CD4-positive, alpha-beta memory T cell (primary cell): Measurements from ENCODE around the gene BCL11A. TPM values are rescaled to one million over a fixed set of nuclear protein-coding genes. Genes with fewer than 3 reads are reported as not detected.
A peak's percentile ranks its signal among the peaks of the same experiment; 100 is the strongest.

ENCODE experiments used
- CTCF ChIA-PET: fragments of 350-600 bp; sonication (Branson Sonifier 250); formaldehyde crosslinking; loops from one replicate; lab custom pipeline; 2021; ENCODE audit warnings: inconsistent platforms; ENCODE audit not compliant: partially characterized antibody; lab: Charles Lee
- POLR2A ChIA-PET: fragments of 350-600 bp; sonication (Branson Sonifier 250); formaldehyde crosslinking; loops from one replicate; lab custom pipeline; 2021; ENCODE audit not compliant: partially characterized antibody; lab: Charles Lee
- DNase-seq, 5 donors: peaks; one replicate each; pipeline versions ENCODE4 v3.0.0 to v3.0.0-alpha.2; 2020 to 2022; ENCODE audit warnings: mixed read lengths in 1 of 5
- H3K27ac ChIP-seq: one replicate; pipeline ENCODE4 v1.7.0; 2013; ENCODE audit warnings: low read depth, low read length
- H3K27me3 ChIP-seq: 2 replicates; pipeline ENCODE4 v1.7.0; 2013; ENCODE audit warnings: mild to moderate bottlenecking, low read length, moderate library complexity; ENCODE audit not compliant: insufficient read depth
- H3K36me3 ChIP-seq: 2 replicates; pipeline ENCODE4 v1.7.0; 2013; ENCODE audit warnings: mild to moderate bottlenecking, low read length, moderate library complexity; ENCODE audit not compliant: insufficient read depth
- H3K4me1 ChIP-seq: 2 replicates; pipeline ENCODE4 v1.7.0; 2013; ENCODE audit warnings: mild to moderate bottlenecking, low read length, moderate library complexity; ENCODE audit not compliant: insufficient read depth
- H3K4me3 ChIP-seq, 2 donors: one replicate each; pipeline ENCODE4 v1.7.0; 2013; ENCODE audit warnings: low read length in 2 of 2, mild to moderate bottlenecking in 1 of 2
- H3K9me3 ChIP-seq, 2 donors: one replicate each; pipeline ENCODE4 v1.7.0; 2013; ENCODE audit warnings: low read length in 2 of 2, control low read depth in 1 of 2; ENCODE audit not compliant: control insufficient read depth in 1 of 2
- H3K27ac Mint-ChIP-seq, 7 donors: one replicate each; pipeline ENCODE4 v1.8.0; 2020 to 2021; ENCODE audit warnings: mixed read lengths in 7 of 7, mild to moderate bottlenecking in 6 of 7, inconsistent platforms in 3 of 7, moderate library complexity in 3 of 7
- H3K27me3 Mint-ChIP-seq, 2 donors: one replicate each; pipeline ENCODE4 v1.8.0; 2020 to 2021; ENCODE audit warnings: mixed read lengths in 2 of 2
- H3K36me3 Mint-ChIP-seq, 2 donors: one replicate each; pipeline ENCODE4 v1.8.0; 2020 to 2021; ENCODE audit warnings: mixed read lengths in 2 of 2, inconsistent platforms in 1 of 2, mild to moderate bottlenecking in 1 of 2
- H3K4me1 Mint-ChIP-seq, 4 donors: one replicate each; pipeline ENCODE4 v1.8.0; 2020 to 2021; ENCODE audit warnings: mixed read lengths in 4 of 4, mild to moderate bottlenecking in 1 of 4
- H3K4me3 Mint-ChIP-seq, 8 donors: one replicate each; pipeline ENCODE4 v1.8.0; 2020 to 2021; ENCODE audit warnings: mixed read lengths in 8 of 8, mild to moderate bottlenecking in 7 of 8, moderate library complexity in 6 of 8, inconsistent platforms in 3 of 8
- H3K9me3 Mint-ChIP-seq, 8 donors: one replicate each; pipeline ENCODE4 v1.8.0; 2020 to 2021; ENCODE audit warnings: mixed read lengths in 8 of 8, mild to moderate bottlenecking in 5 of 8, inconsistent platforms in 3 of 8, moderate library complexity in 1 of 8
- intact Hi-C: fragments of 100-400 bp; cut with micrococcal nuclease; formaldehyde crosslinking; loops from one replicate; pipeline ENCODE4 v1.15.1; 2023
- polyA plus RNA-seq, 2 donors: library from polyadenylated mRNA; unstranded; fragments of 300-500 nt; fragmentation: Illumina TruSeq; gene quantifications; one replicate each; pipeline ENCODE4 v1.2.3, GENCODE V29; 2021
- total RNA-seq, 2 experiments: library from RNA; stranded (reverse); gene quantifications; one replicate each; pipeline ENCODE4 v1.2.3, GENCODE V29; 2021

Gene BCL11A
- total and polyA plus RNA-seq, 4 experiments from 2014 or later, result 0.12 to 1.6 TPM; not detected in 2

DNA sequence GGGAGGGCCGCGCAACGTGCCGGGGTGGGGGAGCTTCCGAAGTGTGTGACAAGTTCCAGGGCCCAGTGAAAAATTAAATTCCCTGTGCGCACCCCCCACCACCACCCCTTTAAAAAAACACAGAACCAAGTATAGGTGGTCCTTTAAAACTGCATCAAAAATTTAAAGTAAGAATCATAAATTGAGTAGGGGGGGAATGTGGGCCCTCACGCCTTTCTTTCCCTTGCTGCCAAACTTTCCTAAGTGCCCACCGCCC, 2.5 kb downstream of the BCL11A start:
- no peak for DNase-seq
- H3K27ac Mint-ChIP-seq, result no peak overlapping the region
- no peaks in the 10 kb centered on the region for H3K36me3 ChIP-seq
- peak overlapping the region; percentile 57 to 86 (median 70) for H3K4me3 Mint-ChIP-seq
- intact Hi-C loops, result no loop called here
- peaks cover 54% of the 10 kb centered on the region for H3K4me1 ChIP-seq
- peaks cover 50 to 61% of the 10 kb centered on the region in 2 donors for H3K27me3 Mint-ChIP-seq
- H3K27ac ChIP-seq, result no peak overlapping the region
- peaks cover 0 to 3% (median 0%) of the 10 kb centered on the region in 8 donors for H3K9me3 Mint-ChIP-seq
- peaks cover 15 to 48% (median 32%) of the 10 kb centered on the region in 4 donors for H3K4me1 Mint-ChIP-seq
- POLR2A ChIA-PET, result no interaction called here
- H3K9me3 ChIP-seq, result no peaks in the 10 kb centered on the region
- no peak overlapping the region for H3K4me3 ChIP-seq
- H3K27me3 ChIP-seq, result peaks cover 34% of the 10 kb centered on the region
- peaks cover 0 to 6% of the 10 kb centered on the region in 2 donors for H3K36me3 Mint-ChIP-seq
- CTCF ChIA-PET, result interaction anchor here (1.4 kb wide), 1 partner anchor 1248 kb away, joined by 8 read pairs; no protein-coding TSS in a partner anchor

DNA sequence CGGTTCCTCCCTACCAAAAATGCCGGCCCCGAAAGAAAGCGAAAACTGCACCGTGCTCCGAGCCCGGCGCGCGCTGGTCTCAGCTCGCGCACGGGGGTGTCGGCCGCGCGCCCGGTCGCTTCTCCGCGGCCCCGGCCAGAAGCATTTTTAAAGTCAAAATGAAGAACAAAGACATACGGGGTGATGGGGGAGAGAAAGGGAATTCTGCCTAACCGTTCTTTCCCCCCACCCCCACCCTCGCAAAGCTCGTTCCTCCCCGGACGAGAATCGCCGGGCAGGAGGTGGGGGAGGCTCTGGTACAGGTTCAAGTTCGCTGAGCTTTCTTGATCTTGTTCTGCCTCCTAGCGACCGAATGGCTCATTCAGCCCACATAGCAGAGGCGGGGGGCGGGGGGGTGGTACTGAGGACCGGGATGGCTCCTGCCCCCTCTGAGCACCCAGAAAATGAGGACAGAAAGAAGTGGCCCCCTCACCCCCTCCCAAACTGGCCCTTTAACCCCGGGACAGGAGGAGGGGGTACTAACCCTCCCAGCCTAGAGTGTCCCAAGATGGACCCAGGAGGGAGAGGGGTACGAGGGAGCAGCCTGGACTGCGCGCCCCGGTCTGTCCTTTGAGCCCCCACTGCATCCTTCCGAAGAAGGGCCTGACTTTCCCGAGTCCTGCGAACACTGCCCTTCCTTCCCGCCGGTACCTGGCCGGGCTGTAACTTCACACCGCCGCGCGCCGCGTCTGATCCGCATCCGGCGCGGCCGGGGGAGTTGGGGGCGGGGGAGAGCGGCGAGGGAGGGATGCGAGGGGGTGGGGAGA, 3.1 kb downstream of the BCL11A start:
- Histone ChIP-seq H3K4me1 (peaks cover 49% of the 10 kb centered on the region), H3K9me3 (no peaks in the 10 kb centered on the region), H3K27me3 (peaks cover 34% of the 10 kb centered on the region), H3K36me3 (no peaks in the 10 kb centered on the region), H3K4me3 (peak overlapping the region; percentile 29 to 58), H3K27ac (no peak overlapping the region)
- intact Hi-C loops, result no loop called here
- Mint-ChIP-seq H3K27me3 (peaks cover 45 to 61% of the 10 kb centered on the region in 2 donors), H3K27ac (peak overlapping the region in 3 of 7 donors; percentile 29 to 55 (median 52)), H3K9me3 (peaks cover 0 to 3% (median 0%) of the 10 kb centered on the region in 8 donors), H3K4me1 (peaks cover 11 to 42% (median 27%) of the 10 kb centered on the region in 4 donors), H3K4me3 (peak overlapping the region; percentile 86 to 93 (median 87)), H3K36me3 (peaks cover 0 to 6% of the 10 kb centered on the region in 2 donors)
- CTCF ChIA-PET, result interaction anchor here (0.7 to 1.4 kb wide), 3 partner anchors 10 to 1248 kb away, joined by 3 to 8 read pairs (median 4); no protein-coding TSS in a partner anchor
- DNase-seq, result peak in 1 of 5 donors; percentile 29
- POLR2A ChIA-PET, result interaction anchor here (0.6 kb wide), 1 partner anchor 31 kb away, joined by 3 read pairs; no protein-coding TSS in a partner anchor

DNA sequence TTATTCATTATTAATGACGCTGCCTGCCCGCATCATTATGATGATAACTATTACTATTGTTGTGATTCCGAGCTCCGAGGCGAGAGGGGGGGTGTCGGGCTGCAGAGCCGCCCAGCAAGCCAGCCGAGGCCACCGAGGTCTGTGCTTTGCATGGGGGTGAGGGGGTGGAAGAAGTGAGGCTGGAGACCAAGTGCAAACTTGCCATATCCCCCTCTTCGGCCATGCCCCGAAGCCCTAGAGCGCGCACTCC, 3.6 kb downstream of the BCL11A start:
- H3K27ac Mint-ChIP-seq, result peak overlapping the region in 2 of 7 donors; percentile 29 to 55
- intact Hi-C loops, result no loop called here
- POLR2A ChIA-PET, result interaction anchor here (0.6 kb wide), 1 partner anchor 31 kb away, joined by 3 read pairs; no protein-coding TSS in a partner anchor

DNA sequence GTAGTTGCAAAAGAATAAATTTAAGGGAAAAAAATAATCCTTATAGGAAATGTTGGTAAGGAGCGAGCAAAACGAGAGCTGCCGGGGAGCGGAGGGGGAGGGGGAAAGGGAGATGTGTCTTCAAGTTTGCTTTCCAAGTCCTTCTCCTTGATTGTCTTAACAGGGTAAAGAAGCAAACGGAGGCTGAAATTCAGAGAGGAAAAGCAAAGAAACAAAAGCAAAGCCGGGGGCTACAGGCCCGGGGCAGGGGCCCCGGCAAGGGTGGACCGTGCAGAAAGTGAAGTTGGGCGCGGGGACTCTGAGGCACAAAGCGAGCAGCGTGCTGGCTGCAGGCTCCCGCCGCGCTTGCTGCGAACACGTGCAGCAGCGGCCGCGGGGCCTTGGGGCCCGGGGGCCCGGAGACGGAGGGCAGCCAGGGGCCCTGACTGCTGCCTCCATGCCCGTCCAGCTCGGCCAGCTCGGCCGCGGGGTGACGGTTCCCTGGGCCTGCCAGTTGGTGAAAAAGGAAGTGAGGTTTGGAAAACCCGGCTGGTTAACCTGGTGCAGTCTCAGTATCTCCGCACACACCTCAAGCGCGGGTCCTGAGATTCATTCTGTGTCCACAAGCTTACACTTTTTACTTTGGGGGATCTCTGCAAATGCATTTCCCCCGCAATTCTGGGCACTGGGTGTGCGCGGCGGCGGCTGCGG, 4.1 kb downstream of the BCL11A start:
- H3K36me3 ChIP-seq, result no peaks in the 10 kb centered on the region
- DNase-seq, result no peak
- POLR2A ChIA-PET, result no interaction called here
- CTCF ChIA-PET, result interaction anchor here (1.1 to 1.4 kb wide), 2 partner anchors 9 to 1247 kb away, joined by 4 to 8 read pairs; no protein-coding TSS in a partner anchor
- intact Hi-C loops, result no loop called here
- Mint-ChIP-seq H3K9me3 (peaks cover 0 to 3% (median 0%) of the 10 kb centered on the region in 8 donors), H3K4me3 (peak overlapping the region; percentile 86 to 93 (median 87)), H3K36me3 (peaks cover 0 to 6% of the 10 kb centered on the region in 2 donors), H3K27ac (peak overlapping the region in 1 of 7 donors; percentile 55), H3K4me1 (peaks cover 8 to 35% (median 21%) of the 10 kb centered on the region in 4 donors), H3K27me3 (peaks cover 43 to 63% of the 10 kb centered on the region in 2 donors)
- peaks cover 30% of the 10 kb centered on the region for H3K27me3 ChIP-seq
- peak overlapping the region; percentile 29 to 58 for H3K4me3 ChIP-seq
- peaks cover 42% of the 10 kb centered on the region for H3K4me1 ChIP-seq
- no peak overlapping the region for H3K27ac ChIP-seq
- no peaks in the 10 kb centered on the region for H3K9me3 ChIP-seq

More for the DNA sequence above, 3.6 kb downstream of the BCL11A start:
- H3K4me1 Mint-ChIP-seq, result peaks cover 8 to 37% (median 23%) of the 10 kb centered on the region in 4 donors
- peaks cover 0 to 6% of the 10 kb centered on the region in 2 donors for H3K36me3 Mint-ChIP-seq
- peaks cover 0 to 3% (median 0%) of the 10 kb centered on the region in 8 donors for H3K9me3 Mint-ChIP-seq
- peaks cover 41 to 60% of the 10 kb centered on the region in 2 donors for H3K27me3 Mint-ChIP-seq
- peak in 1 of 5 donors; percentile 23 for DNase-seq
- Histone ChIP-seq H3K27me3 (peaks cover 33% of the 10 kb centered on the region), H3K27ac (no peak overlapping the region), H3K9me3 (no peaks in the 10 kb centered on the region), H3K4me1 (peaks cover 46% of the 10 kb centered on the region), H3K36me3 (no peaks in the 10 kb centered on the region), H3K4me3 (peak overlapping the region; percentile 29 to 58)
- H3K4me3 Mint-ChIP-seq, result peak overlapping the region; percentile 86 to 93 (median 87)
- CTCF ChIA-PET, result interaction anchor here (0.7 to 1.4 kb wide), 3 partner anchors 9 to 1247 kb away, joined by 3 to 8 read pairs (median 4); no protein-coding TSS in a partner anchor

DNA sequence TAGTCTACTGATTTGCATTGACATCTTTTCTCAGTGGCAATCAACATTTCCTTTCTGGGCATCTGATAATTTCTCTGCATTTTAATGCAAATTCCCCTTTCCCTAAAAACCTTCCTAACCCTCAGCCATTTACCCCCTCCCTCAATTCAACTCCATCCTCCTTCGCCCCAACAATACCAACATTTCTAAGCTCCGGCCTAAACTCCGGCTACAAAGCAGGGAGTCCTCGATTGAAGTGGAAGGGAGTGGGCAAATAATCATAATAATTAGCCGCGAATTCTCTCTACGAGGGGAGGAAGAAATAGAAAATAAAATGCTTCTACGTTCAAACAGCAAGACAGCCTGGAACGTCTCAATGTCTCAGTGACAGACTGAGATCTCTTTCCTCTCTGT, 4.6 kb downstream of the BCL11A start:
- peaks cover 0 to 6% of the 10 kb centered on the region in 2 donors for H3K36me3 Mint-ChIP-seq
- peaks cover 8 to 35% (median 21%) of the 10 kb centered on the region in 4 donors for H3K4me1 Mint-ChIP-seq
- Histone ChIP-seq H3K4me3 (no peak overlapping the region), H3K27me3 (peaks cover 27% of the 10 kb centered on the region), H3K4me1 (peaks cover 37% of the 10 kb centered on the region), H3K36me3 (no peaks in the 10 kb centered on the region), H3K9me3 (no peaks in the 10 kb centered on the region), H3K27ac (no peak overlapping the region)
- ChIA-PET POLR2A (no interaction called here), CTCF (no interaction called here)
- no peak for DNase-seq
- H3K9me3 Mint-ChIP-seq, result peaks cover 0 to 3% (median 0%) of the 10 kb centered on the region in 8 donors
- peak overlapping the region; percentile 55 to 77 (median 70) for H3K4me3 Mint-ChIP-seq
- intact Hi-C loops, result no loop called here
- peaks cover 46 to 67% of the 10 kb centered on the region in 2 donors for H3K27me3 Mint-ChIP-seq
- peak overlapping the region in 1 of 7 donors; percentile 3 for H3K27ac Mint-ChIP-seq

DNA sequence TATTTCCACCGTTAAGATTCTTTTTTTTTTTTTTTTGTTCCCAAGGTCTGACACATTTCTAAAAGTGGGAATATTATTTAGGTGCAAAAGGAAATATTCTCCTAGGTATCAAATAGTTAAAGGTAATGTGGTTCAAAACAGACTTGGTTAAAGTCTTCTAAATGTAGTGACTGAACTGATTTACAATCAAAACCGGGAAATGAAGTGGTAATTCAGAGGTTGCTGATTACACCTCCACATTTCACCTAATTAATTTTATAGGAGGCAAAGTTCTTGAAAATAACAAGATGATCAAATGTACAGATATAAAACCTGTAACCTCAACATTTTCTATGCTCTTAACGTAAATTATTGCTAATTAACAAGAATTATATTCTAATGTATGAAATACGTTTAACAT, 5.1 kb downstream of the BCL11A start:
- H3K36me3 Mint-ChIP-seq, result peaks cover 0 to 6% of the 10 kb centered on the region in 2 donors
- no peak overlapping the region for H3K27ac Mint-ChIP-seq
- H3K27me3 ChIP-seq, result peaks cover 27% of the 10 kb centered on the region
- H3K27ac ChIP-seq, result no peak overlapping the region
- no peak for DNase-seq
- H3K36me3 ChIP-seq, result no peaks in the 10 kb centered on the region
- H3K9me3 ChIP-seq, result no peaks in the 10 kb centered on the region
- peaks cover 7 to 35% (median 20%) of the 10 kb centered on the region in 4 donors for H3K4me1 Mint-ChIP-seq
- ChIA-PET CTCF (no interaction called here), POLR2A (no interaction called here)
- intact Hi-C loops, result no loop called here
- peaks cover 0 to 3% (median 0%) of the 10 kb centered on the region in 8 donors for H3K9me3 Mint-ChIP-seq
- H3K4me1 ChIP-seq, result peaks cover 37% of the 10 kb centered on the region
- H3K4me3 Mint-ChIP-seq, result no peak overlapping the region
- H3K27me3 Mint-ChIP-seq, result peaks cover 45 to 68% of the 10 kb centered on the region in 2 donors
- H3K4me3 ChIP-seq, result no peak overlapping the region

DNA sequence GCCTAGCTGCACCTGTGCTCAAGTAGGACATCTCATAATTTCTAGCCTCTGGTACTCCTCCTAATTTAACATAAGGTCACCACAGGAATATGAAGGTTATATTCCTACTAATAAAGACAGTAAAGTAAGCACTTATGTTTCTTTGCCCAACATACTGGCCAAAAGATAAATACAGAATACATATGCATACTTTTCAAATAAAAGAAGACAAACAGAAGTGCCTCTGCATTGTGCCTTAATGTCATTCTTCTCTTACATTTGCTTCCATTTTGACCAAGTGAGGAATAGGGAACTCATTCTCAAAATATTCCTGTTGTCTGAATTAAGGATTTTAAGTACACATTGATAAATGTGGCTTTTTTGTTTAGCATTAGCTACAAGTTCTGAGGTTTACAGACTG, 5.6 kb downstream of the BCL11A start:
- DNase-seq, result no peak
- H3K9me3 ChIP-seq, result no peaks in the 10 kb centered on the region
- Mint-ChIP-seq H3K4me1 (peaks cover 7 to 35% (median 20%) of the 10 kb centered on the region in 4 donors), H3K4me3 (no peak overlapping the region), H3K27me3 (peaks cover 49 to 71% of the 10 kb centered on the region in 2 donors), H3K36me3 (peaks cover 0 to 6% of the 10 kb centered on the region in 2 donors), H3K27ac (no peak overlapping the region), H3K9me3 (peaks cover 0 to 3% (median 0%) of the 10 kb centered on the region in 8 donors)
- CTCF ChIA-PET, result no interaction called here
- intact Hi-C loops, result no loop called here
- H3K4me1 ChIP-seq, result peaks cover 35% of the 10 kb centered on the region
- POLR2A ChIA-PET, result no interaction called here
- no peak overlapping the region for H3K27ac ChIP-seq
- H3K36me3 ChIP-seq, result no peaks in the 10 kb centered on the region
- peaks cover 27% of the 10 kb centered on the region for H3K27me3 ChIP-seq
- no peak overlapping the region for H3K4me3 ChIP-seq
